AG09319 (cell line): ENCODE data around the gene ZNF646.

ENCODE experiments used
- DNase-seq: peaks from one replicate; pipeline ENCODE4 v3.0.0-alpha.2; 2010; ENCODE audit warnings: low read depth; ENCODE audit errors: extremely low read depth
- CTCF ChIP-seq: IDR thresholded peaks from 2 replicates; pipeline ENCODE4 v1.5.1; 2011; ENCODE audit warnings: low read depth, mild to moderate bottlenecking, inconsistent platforms, low read length, moderate library complexity

Gene ZNF646

GRCh38 chr16:31108035-31108793, 34.0 kb downstream of the ZNF646 start, which contains the start of gene BCKDK:
Gene BCKDK (plus strand): TSS chr16:31108386. CDS start chr16:31109224, 838 bp downstream.
- TF ChIP-seq CTCF = no peak
- no peak for DNase-seq

DNA sequence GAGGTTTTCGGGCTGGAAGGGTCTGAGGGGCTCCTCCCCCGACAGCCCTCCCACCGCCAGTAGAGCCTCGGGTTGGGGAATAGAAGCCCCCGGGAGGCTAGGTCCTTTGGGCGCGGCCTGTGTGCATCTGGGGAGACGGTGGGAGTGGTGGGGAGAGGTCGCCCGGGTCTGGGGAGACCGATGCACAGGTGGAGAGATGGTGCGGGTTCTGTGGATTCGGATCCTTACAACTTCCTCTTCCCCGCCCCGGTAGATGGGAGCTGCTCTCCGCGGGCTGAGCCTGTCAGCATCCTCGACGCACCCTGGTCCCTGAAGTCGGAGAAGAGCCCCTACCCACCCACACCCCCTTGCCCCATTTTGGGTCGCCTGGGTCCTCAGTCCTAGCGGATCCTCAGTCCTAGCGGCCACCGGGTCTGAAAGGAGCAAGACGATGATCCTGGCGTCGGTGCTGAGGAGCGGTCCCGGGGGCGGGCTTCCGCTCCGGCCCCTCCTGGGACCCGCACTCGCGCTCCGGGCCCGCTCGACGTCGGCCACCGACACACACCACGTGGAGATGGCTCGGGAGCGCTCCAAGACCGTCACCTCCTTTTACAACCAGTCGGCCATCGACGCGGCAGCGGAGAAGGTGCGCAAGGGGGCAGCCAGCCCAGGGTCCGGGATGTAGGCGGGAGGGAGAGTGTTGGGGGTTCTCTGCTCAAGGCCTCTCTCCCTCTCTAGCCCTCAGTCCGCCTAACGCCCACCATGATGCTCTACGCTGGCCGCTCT, 34.8 kb downstream of the ZNF646 start:
- DNase-seq = no peak
- no peak for TF ChIP-seq CTCF

- TF ChIP-seq CTCF = no peak
- DNase-seq = no peak
These were observed 35.4 kb downstream of the ZNF646 start for GRCh38 chr16:31109622-31110021.

GRCh38 chr16:31110106-31111034, 36.1 kb downstream of the ZNF646 start:
- TF ChIP-seq CTCF = no peak

GRCh38 chr16:31111881-31112466, 37.8 kb downstream of the ZNF646 start:
- TF ChIP-seq CTCF = no peak
- no peak for DNase-seq

More at GRCh38 chr16:31110106-31111034, 36.1 kb downstream of the ZNF646 start:
- no peak for DNase-seq

GRCh38 chr16:31112711-31113110, 38.5 kb downstream of the ZNF646 start:
- DNase-seq = no peak
- no peak for TF ChIP-seq CTCF
